ENCODE data around the gene RAB8B. TPM values are rescaled to one million over a fixed set of nuclear protein-coding genes. Genes with fewer than 3 reads are reported as not detected.

RAB8B gene
- polyA plus RNA-seq, 3 donors, result 22.0 to 77.3 (median 58.9) TPM

DNA sequence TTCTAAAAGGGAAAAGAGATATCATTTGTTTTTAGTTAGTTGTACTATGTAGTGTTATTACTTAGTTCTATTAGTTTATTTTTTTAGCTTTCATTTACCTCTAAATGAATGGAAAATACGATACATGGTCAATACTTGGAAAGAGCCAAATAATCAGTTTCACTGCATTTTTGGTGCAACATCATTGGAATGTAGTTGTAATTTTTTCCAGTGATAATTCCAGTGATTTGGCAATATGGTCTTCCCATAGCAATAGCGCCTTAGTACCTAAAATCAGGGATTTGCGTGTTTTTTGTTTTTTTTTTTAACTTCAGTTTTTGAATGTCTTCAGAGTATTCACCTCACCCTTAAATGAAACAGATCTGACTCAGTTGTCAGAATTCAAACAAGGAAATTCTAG is 41.8 kb downstream of the RAB8B start:
- Histone ChIP-seq H3K36me3 (replicated peaks in 1 of 2; ENCODE audit: control insufficient read depth in 1 of 2, insufficient read depth in 2 of 2, low read length in 2 of 2) (peaks cover 0 to 12% of the 10 kb centered on the region in 2 donors), H4K20me1 (ENCODE audit: insufficient read depth, low read length) (peaks cover 77% of the 10 kb centered on the region), H3K79me2 (ENCODE audit: insufficient read depth, low read length) (peaks cover 99% of the 10 kb centered on the region), H3K4me3 (replicated peaks in 1 of 3; ENCODE audit: low read depth in 2 of 3, low read length in 3 of 3) (peak overlapping the region in 1 of 3 experiments; percentile 43), H3K9me3 (replicated peaks in 1 of 2; ENCODE audit: control insufficient read depth in 1 of 2, insufficient read depth in 1 of 2, low read length in 2 of 2) (no peaks in the 10 kb centered on the region), H3K27ac (ENCODE audit: low read depth in 1 of 2, low read length in 2 of 2) (peak overlapping the region in 1 of 2 donors; percentile 87), H2AFZ (ENCODE audit: insufficient read depth, low read depth, low read length, poor library complexity, severe bottlenecking) (no peak overlapping the region), H3K9ac (ENCODE audit: insufficient read depth, low read length, poor library complexity, severe bottlenecking) (no peak overlapping the region), H3K27me3 (ENCODE audit: control insufficient read depth in 2 of 2, insufficient read depth in 2 of 2, low read length in 2 of 2) (no peaks in the 10 kb centered on the region), H3K4me1 (ENCODE audit: control insufficient read depth in 1 of 2, insufficient read depth in 2 of 2, low read length in 2 of 2) (peaks cover 58 to 93% of the 10 kb centered on the region in 2 donors), H3K4me2 (replicated peaks; ENCODE audit: extremely low read depth, low read length, poor library complexity, severe bottlenecking) (peak overlapping the region; percentile 45)
- intact Hi-C loops (cut with micrococcal nuclease), result loop anchor here (5.0 kb wide), 2 partner anchors 39 to 46 kb away; partner anchors contain the start of gene APH1B (in 1 of the 2)
- DNase-seq, result no peak
- Mint-ChIP-seq H3K4me1 (peaks cover 79% of the 10 kb centered on the region), H3K27me3 (ENCODE audit: low read depth in 3 of 3) (no peaks in the 10 kb centered on the region), H3K9me3 (no peaks in the 10 kb centered on the region), H3K27ac (peak overlapping the region; percentile 76 to 89 (median 85)), H3K4me3 (no peak overlapping the region), H3K36me3 (peaks cover 19 to 42% of the 10 kb centered on the region in 2 donors)
- WGBS (ENCODE audit: insufficient coverage), result no CpG with 5 or more reads among the region's 3 CpGs
- TF ChIP-seq, protein P1, sequence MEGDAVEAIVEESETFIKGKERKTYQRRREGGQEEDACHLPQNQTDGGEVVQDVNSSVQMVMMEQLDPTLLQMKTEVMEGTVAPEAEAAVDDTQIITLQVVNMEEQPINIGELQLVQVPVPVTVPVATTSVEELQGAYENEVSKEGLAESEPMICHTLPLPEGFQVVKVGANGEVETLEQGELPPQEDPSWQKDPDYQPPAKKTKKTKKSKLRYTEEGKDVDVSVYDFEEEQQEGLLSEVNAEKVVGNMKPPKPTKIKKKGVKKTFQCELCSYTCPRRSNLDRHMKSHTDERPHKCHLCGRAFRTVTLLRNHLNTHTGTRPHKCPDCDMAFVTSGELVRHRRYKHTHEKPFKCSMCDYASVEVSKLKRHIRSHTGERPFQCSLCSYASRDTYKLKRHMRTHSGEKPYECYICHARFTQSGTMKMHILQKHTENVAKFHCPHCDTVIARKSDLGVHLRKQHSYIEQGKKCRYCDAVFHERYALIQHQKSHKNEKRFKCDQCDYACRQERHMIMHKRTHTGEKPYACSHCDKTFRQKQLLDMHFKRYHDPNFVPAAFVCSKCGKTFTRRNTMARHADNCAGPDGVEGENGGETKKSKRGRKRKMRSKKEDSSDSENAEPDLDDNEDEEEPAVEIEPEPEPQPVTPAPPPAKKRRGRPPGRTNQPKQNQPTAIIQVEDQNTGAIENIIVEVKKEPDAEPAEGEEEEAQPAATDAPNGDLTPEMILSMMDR (IDR thresholded peaks at IDR 0.05), result no peak

DNA sequence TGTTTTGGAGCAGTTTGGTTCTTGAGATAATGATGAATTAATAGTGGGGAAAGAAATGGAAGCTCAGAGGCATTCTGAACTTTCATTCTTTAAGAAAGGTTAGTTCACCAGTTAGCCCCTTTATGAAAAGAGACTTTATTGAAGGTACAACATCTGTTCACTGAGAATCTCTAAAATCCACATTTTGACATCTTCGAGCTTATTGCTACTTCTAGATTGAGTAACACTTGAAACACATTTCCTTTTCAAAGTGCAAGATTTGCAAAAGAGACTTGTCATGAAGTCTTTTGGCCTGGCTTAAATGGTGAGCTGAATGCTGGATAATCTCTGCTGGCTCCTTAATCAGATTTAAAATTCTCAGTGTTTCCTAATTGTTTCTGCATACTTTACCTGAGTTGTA is 42.3 kb downstream of the RAB8B start:
- TF ChIP-seq, protein P1 (IDR thresholded peaks at IDR 0.05), result no peak
- Histone ChIP-seq H3K36me3 (replicated peaks in 1 of 2; ENCODE audit: control insufficient read depth in 1 of 2, insufficient read depth in 2 of 2, low read length in 2 of 2) (peaks cover 0 to 12% of the 10 kb centered on the region in 2 donors), H4K20me1 (ENCODE audit: insufficient read depth, low read length) (peaks cover 80% of the 10 kb centered on the region), H3K27ac (ENCODE audit: low read depth in 1 of 2, low read length in 2 of 2) (peak overlapping the region in 1 of 2 donors; percentile 87), H3K9ac (ENCODE audit: insufficient read depth, low read length, poor library complexity, severe bottlenecking) (no peak overlapping the region), H2AFZ (ENCODE audit: insufficient read depth, low read depth, low read length, poor library complexity, severe bottlenecking) (no peak overlapping the region), H3K4me2 (replicated peaks; ENCODE audit: extremely low read depth, low read length, poor library complexity, severe bottlenecking) (peak overlapping the region; percentile 45), H3K4me3 (replicated peaks in 1 of 3; ENCODE audit: low read depth in 2 of 3, low read length in 3 of 3) (peak overlapping the region in 1 of 3 experiments; percentile 43), H3K4me1 (ENCODE audit: control insufficient read depth in 1 of 2, insufficient read depth in 2 of 2, low read length in 2 of 2) (peaks cover 57 to 93% of the 10 kb centered on the region in 2 donors), H3K9me3 (replicated peaks in 1 of 2; ENCODE audit: control insufficient read depth in 1 of 2, insufficient read depth in 1 of 2, low read length in 2 of 2) (no peaks in the 10 kb centered on the region), H3K79me2 (ENCODE audit: insufficient read depth, low read length) (peaks cover 99% of the 10 kb centered on the region), H3K27me3 (ENCODE audit: control insufficient read depth in 2 of 2, insufficient read depth in 2 of 2, low read length in 2 of 2) (no peaks in the 10 kb centered on the region)
- Mint-ChIP-seq H3K4me3 (no peak overlapping the region), H3K9me3 (no peaks in the 10 kb centered on the region), H3K36me3 (peaks cover 17 to 40% of the 10 kb centered on the region in 2 donors), H3K27me3 (ENCODE audit: low read depth in 3 of 3) (no peaks in the 10 kb centered on the region), H3K27ac (peak overlapping the region; percentile 76 to 89 (median 85)), H3K4me1 (peaks cover 77% of the 10 kb centered on the region)
- intact Hi-C loops (cut with micrococcal nuclease), result loop anchor here (5.0 kb wide), 2 partner anchors 39 to 46 kb away; partner anchors contain the start of gene APH1B (in 1 of the 2)
- WGBS (ENCODE audit: insufficient coverage), result 0% methylated on average over 1 of the region's 1 CpG
- peak in 2 of 3 donors; percentile 46 to 53 for DNase-seq
